HG02678 (cell line): ENCODE data around the gene VAPA.

Experiments
- ATAC-seq: cut with Tn5 transposase; IDR thresholded peaks from one replicate; pipeline ENCODE4 v1.9.1; 2021; ENCODE audit warnings: mild to moderate bottlenecking, moderate library complexity; ENCODE audit not compliant: unreplicated experiment

The VAPA gene

GRCh38 chr18:9968081-9968848 lies 54.4 kb downstream of the VAPA start:
- ATAC-seq: no peak

- no peak for ATAC-seq
Measured at GRCh38 chr18:9969247-9969646, 55.4 kb downstream of the VAPA start.

- ATAC-seq: no peak
Measured at GRCh38 chr18:9971313-9971920, 57.6 kb downstream of the VAPA start.

- ATAC-seq: no peak
Measured at GRCh38 chr18:9973470-9973869, 59.7 kb downstream of the VAPA start.

- no peak for ATAC-seq
Measured at GRCh38 chr18:9974279-9974915, 60.6 kb downstream of the VAPA start.

GRCh38 chr18:9975658-9976057 lies 61.8 kb downstream of the VAPA start:
- no peak for ATAC-seq

GRCh38 chr18:9982711-9983110 lies 68.9 kb downstream of the VAPA start:
- ATAC-seq: no peak

GRCh38 chr18:9984080-9984479 lies 70.3 kb downstream of the VAPA start:
- ATAC-seq: no peak

GRCh38 chr18:9985641-9986040 lies 71.8 kb downstream of the VAPA start:
- no peak for ATAC-seq

- no peak for ATAC-seq
Measured at GRCh38 chr18:9986156-9986930, 72.5 kb downstream of the VAPA start.

GRCh38 chr18:9987345-9987744 lies 73.5 kb downstream of the VAPA start:
- no peak for ATAC-seq

- ATAC-seq: no peak
Measured at GRCh38 chr18:9987931-9988330, 74.1 kb downstream of the VAPA start.

GRCh38 chr18:9988665-9989064 lies 74.8 kb downstream of the VAPA start:
- no peak for ATAC-seq

- no peak for ATAC-seq
Measured at GRCh38 chr18:9989481-9989880, 75.7 kb downstream of the VAPA start.

- ATAC-seq: no peak
Measured at GRCh38 chr18:9991011-9992000, 77.5 kb downstream of the VAPA start.

- ATAC-seq: no peak
Measured at GRCh38 chr18:9992300-9992972, 78.6 kb downstream of the VAPA start.

- ATAC-seq: no peak
Measured at GRCh38 chr18:9992973-9993520, 79.2 kb downstream of the VAPA start.

GRCh38 chr18:9993521-9994025 lies 79.8 kb downstream of the VAPA start:
- no peak for ATAC-seq

- no peak for ATAC-seq
Measured at GRCh38 chr18:9994026-9994570, 80.3 kb downstream of the VAPA start.
